ENCODE results near the gene ZIC2.

Gene ZIC2

GRCh38 chr13:99979453-99980200 lies 2.0 kb upstream of the ZIC2 start:
- Histone ChIP-seq H3K4me3 (replicated peaks; ENCODE audit: insufficient read depth, low read length) (no peak overlapping the region), H3K27me3 (ENCODE audit: insufficient read depth, poor library complexity, severe bottlenecking) (peaks cover 83% of the 10 kb centered on the region), H3K27ac (replicated peaks) (no peak overlapping the region)
- no peak for DNase-seq (ENCODE audit: low read depth in 1 of 2, low spot score in 1 of 2)
- no peak for TF ChIP-seq REST (IDR thresholded peaks at IDR 0.05; ENCODE audit: insufficient replicate concordance, low read depth)
- no peak for TF ChIP-seq CTCF (IDR thresholded peaks at IDR 0.05; ENCODE audit: insufficient read depth, low read length)
- TF ChIP-seq GABPA (IDR thresholded peaks at IDR 0.05; ENCODE audit: low read depth): no peak
- TF ChIP-seq POLR2AphosphoS5 (IDR thresholded peaks at IDR 0.05; ENCODE audit: low read depth): no peak
- TF ChIP-seq SPI1 (IDR thresholded peaks at IDR 0.05; ENCODE audit: borderline replicate concordance, low read depth): no peak

GRCh38 chr13:99980201-99980823 lies 1.3 kb upstream of the ZIC2 start:
- H3K27ac ChIP-seq (replicated peaks): no peak overlapping the region
- peaks cover 82% of the 10 kb centered on the region for H3K27me3 ChIP-seq (ENCODE audit: insufficient read depth, poor library complexity, severe bottlenecking)
- no peak for TF ChIP-seq REST (IDR thresholded peaks at IDR 0.05; ENCODE audit: insufficient replicate concordance, low read depth)
- TF ChIP-seq CTCF (IDR thresholded peaks at IDR 0.05; ENCODE audit: insufficient read depth, low read length): no peak
- no peak for TF ChIP-seq POLR2AphosphoS5 (IDR thresholded peaks at IDR 0.05; ENCODE audit: low read depth)
- TF ChIP-seq SPI1 (IDR thresholded peaks at IDR 0.05; ENCODE audit: borderline replicate concordance, low read depth): no peak
- TF ChIP-seq GABPA (IDR thresholded peaks at IDR 0.05; ENCODE audit: low read depth): no peak
- peak overlapping the region; percentile 25; the same call in 1 of the 2 replicates for H3K4me3 ChIP-seq (replicated peaks; ENCODE audit: insufficient read depth, low read length)
- no peak for DNase-seq (ENCODE audit: low read depth in 1 of 2, low spot score in 1 of 2)

- peaks cover 80% of the 10 kb centered on the region for H3K27me3 ChIP-seq (ENCODE audit: insufficient read depth, poor library complexity, severe bottlenecking)
These were observed 505 bp upstream of the ZIC2 start for GRCh38 chr13:99980824-99981734.

More at GRCh38 chr13:99980824-99981734, 505 bp upstream of the ZIC2 start:
- peak overlapping the region; percentile 25 for H3K4me3 ChIP-seq (replicated peaks; ENCODE audit: insufficient read depth, low read length)
- TF ChIP-seq GABPA (IDR thresholded peaks at IDR 0.05; ENCODE audit: low read depth) (no peak), POLR2AphosphoS5 (IDR thresholded peaks at IDR 0.05; ENCODE audit: low read depth) (no peak), REST (IDR thresholded peaks at IDR 0.05; ENCODE audit: insufficient replicate concordance, low read depth) (no peak), CTCF (IDR thresholded peaks at IDR 0.05; ENCODE audit: insufficient read depth, low read length) (no peak), SPI1 (IDR thresholded peaks at IDR 0.05; ENCODE audit: borderline replicate concordance, low read depth) (no peak)
- no peak overlapping the region for H3K27ac ChIP-seq (replicated peaks)
- no peak for DNase-seq (ENCODE audit: low read depth in 1 of 2, low spot score in 1 of 2)

All from HL-60 (cell line).